Measurements from ENCODE around the gene CRACDL.

- TF ChIP-seq ZNF384 (IDR thresholded peaks at IDR 0.05) (no peak), CTBP1 (IDR thresholded peaks at IDR 0.05; ENCODE audit: borderline replicate concordance) (no peak), SP1 (IDR thresholded peaks at IDR 0.05) (no peak), TARDBP (IDR thresholded peaks at IDR 0.05) (no peak), FOXA1 (IDR thresholded peaks at IDR 0.05) (no peak), PKNOX1 (IDR thresholded peaks at IDR 0.05) (no peak), ELF4 (IDR thresholded peaks at IDR 0.05) (no peak)
Measured at GRCh38 chr2:98750593-98751282, 185.3 kb downstream of the CRACDL start.

Measured in HEK293T (cell line).